H1 (cell line): ENCODE results near the gene SPACA4. TPM values are rescaled to one million over a fixed set of nuclear protein-coding genes. Genes with fewer than 3 reads are reported as not detected.
A peak's percentile ranks its signal among the peaks of the same experiment; 100 is the strongest.

ENCODE experiments used
- CTCF ChIA-PET: fragments of 300-600 bp; sonication (Branson Sonifier 250); formaldehyde crosslinking; loops from one replicate; lab custom pipeline; 2021; ENCODE audit not compliant: partially characterized antibody; lab: Charles Lee
- POLR2A ChIA-PET: fragments of 300-600 bp; sonication (Branson Sonifier 250); formaldehyde crosslinking; loops from one replicate; lab custom pipeline; 2021; ENCODE audit warnings: inconsistent platforms; ENCODE audit not compliant: partially characterized antibody; lab: Charles Lee
- DNase-seq, 2 experiments: peaks; one replicate each; pipeline versions ENCODE4 v3.0.0 to v3.0.0-alpha.2; 2010 to 2022; ENCODE audit warnings: low spot score in 2 of 2, low read depth in 1 of 2, mixed read lengths in 1 of 2
- FAIRE-seq: peaks from 2 replicates; lab custom pipeline; 2011; peaks lifted over from hg19 to GRCh38; lab: Jason Lieb, UNC
- H2AFZ ChIP-seq: 2 replicates; pipeline ENCODE4 v1.8.1; 2012; ENCODE audit warnings: low read length, inconsistent platforms
- H2AK5ac ChIP-seq: 2 replicates; pipeline ENCODE4 v1.6.1; 2013; ENCODE audit warnings: low read depth, low read length
- H2BK120ac ChIP-seq: replicated peaks from 2 replicates; pipeline ENCODE3; 2013; ENCODE audit warnings: low read depth, low read length, inconsistent platforms
- H2BK12ac ChIP-seq: 2 replicates; pipeline ENCODE4 v1.6.1; 2013; ENCODE audit warnings: low read depth, low read length
- H2BK15ac ChIP-seq: 2 replicates; pipeline ENCODE4 v1.6.1; 2013; ENCODE audit warnings: low read length
- H2BK20ac ChIP-seq: 2 replicates; pipeline ENCODE4 v1.6.1; 2013; ENCODE audit warnings: low read length
- H2BK5ac ChIP-seq: 2 replicates; pipeline ENCODE4 v1.6.1; 2013; ENCODE audit warnings: low read depth, low read length
- H3K14ac ChIP-seq: 2 replicates; pipeline ENCODE4 v1.6.1; 2013; ENCODE audit warnings: inconsistent platforms; ENCODE audit not compliant: insufficient read length
- H3K18ac ChIP-seq: 2 replicates; pipeline ENCODE4 v1.6.1; 2013; ENCODE audit warnings: low read length; ENCODE audit errors: extremely low read depth
- H3K23ac ChIP-seq: 2 replicates; pipeline ENCODE4 v1.6.1; 2013; ENCODE audit warnings: inconsistent platforms; ENCODE audit not compliant: insufficient read length
- H3K23me2 ChIP-seq: 2 replicates; pipeline ENCODE4 v1.6.1; 2013; ENCODE audit warnings: low read depth, low read length
- H3K27ac ChIP-seq: 2 replicates; pipeline ENCODE4 v1.6.1; 2011; ENCODE audit warnings: low read depth, low read length, inconsistent platforms
- H3K27me3 ChIP-seq, 4 experiments: replicated peaks in 1 of 4; 1 replicate in 1 of 4; 2 replicates in 3 of 4; pipeline versions ENCODE4 v1.6.1 to v1.8.1; 2011 to 2013; ENCODE audit warnings: low read length in 3 of 4, mild to moderate bottlenecking in 3 of 4, inconsistent platforms in 2 of 4, mixed read lengths in 2 of 4, moderate library complexity in 1 of 4; ENCODE audit not compliant: control insufficient read depth in 3 of 4, insufficient read depth in 3 of 4; ENCODE audit errors: extremely low read depth in 1 of 4
- H3K36me3 ChIP-seq, 4 experiments: 2 replicates each; pipeline versions ENCODE4 v1.6.1 to v1.8.1; 2011 to 2013; ENCODE audit warnings: mild to moderate bottlenecking in 4 of 4, low read length in 3 of 4, moderate library complexity in 2 of 4, control low read depth in 1 of 4, inconsistent platforms in 1 of 4; ENCODE audit not compliant: insufficient read depth in 4 of 4, control insufficient read depth in 2 of 4
- H3K4ac ChIP-seq: replicated peaks from 2 replicates; pipeline ENCODE3; 2013; ENCODE audit warnings: low read length, low read depth, mixed read lengths, inconsistent platforms; ENCODE audit not compliant: insufficient read length
- H3K4me1 ChIP-seq, 4 experiments: replicated peaks in 1 of 4; 1 replicate in 1 of 4; 2 replicates in 3 of 4; pipeline versions ENCODE4 v1.6.1 to v1.8.1; 2011 to 2013; ENCODE audit warnings: low read length in 3 of 4, inconsistent platforms in 2 of 4, mixed read lengths in 1 of 4; ENCODE audit not compliant: insufficient read depth in 4 of 4, control insufficient read depth in 3 of 4
- H3K4me2 ChIP-seq, 2 experiments: 2 replicates each; pipeline versions ENCODE4 v1.6.1 to v1.8.1; 2011 to 2013; ENCODE audit warnings: low read depth in 2 of 2, low read length in 2 of 2, control low read depth in 1 of 2, inconsistent platforms in 1 of 2, mild to moderate bottlenecking in 1 of 2; ENCODE audit not compliant: insufficient read depth in 1 of 2
- H3K4me3 ChIP-seq, 4 experiments: fragments of 200-600, 300-600 bp in 1 of 4; sonication (generic), shearing (Covaris generic), sonication (Bioruptor Twin) in 1 of 4; 2 replicates each; pipeline versions ENCODE4 v1.5.1 to v1.8.1; 2011 to 2016; ENCODE audit warnings: low read length in 4 of 4, low read depth in 3 of 4, control low read depth in 2 of 4, inconsistent platforms in 2 of 4, mild to moderate bottlenecking in 2 of 4, mixed read lengths in 1 of 4, moderate library complexity in 1 of 4; ENCODE audit not compliant: insufficient read depth in 2 of 4; ENCODE audit errors: extremely low read depth in 1 of 4
- H3K56ac ChIP-seq: replicated peaks from 2 replicates; pipeline ENCODE3; 2013; ENCODE audit warnings: low read depth, mild to moderate bottlenecking, mixed read lengths, low read length, inconsistent platforms; ENCODE audit not compliant: insufficient read length
- H3K79me1 ChIP-seq: 2 replicates; pipeline ENCODE4 v1.6.1; 2013; ENCODE audit warnings: low read depth, low read length, control low read depth
- H3K79me2 ChIP-seq, 2 experiments: 2 replicates each; pipeline versions ENCODE4 v1.6.1 to v1.8.1; 2012 to 2013; ENCODE audit warnings: low read length in 2 of 2, mild to moderate bottlenecking in 2 of 2, inconsistent platforms in 1 of 2; ENCODE audit not compliant: insufficient read depth in 2 of 2, control insufficient read depth in 1 of 2
- H3K9ac ChIP-seq, 4 experiments: replicated peaks in 1 of 4; 1 replicate in 1 of 4; 2 replicates in 3 of 4; pipeline versions ENCODE4 v1.6.1 to v1.8.1; 2011 to 2013; ENCODE audit warnings: low read depth in 3 of 4, low read length in 3 of 4, control low read depth in 2 of 4, mild to moderate bottlenecking in 2 of 4, moderate library complexity in 2 of 4, inconsistent platforms in 1 of 4; ENCODE audit errors: extremely low read depth in 1 of 4
- H3K9me3 ChIP-seq, 2 experiments: 2 replicates each; pipeline versions ENCODE4 v1.6.1 to v1.8.1; 2012 to 2013; ENCODE audit warnings: mild to moderate bottlenecking in 2 of 2, moderate library complexity in 2 of 2, control low read depth in 1 of 2, inconsistent platforms in 1 of 2, low read depth in 1 of 2, low read length in 1 of 2, mixed read lengths in 1 of 2; ENCODE audit not compliant: insufficient read depth in 2 of 2
- H4K20me1 ChIP-seq, 2 experiments: replicated peaks in 1 of 2; 2 replicates each; pipeline versions ENCODE3 to v1.8.1; 2011 to 2013; ENCODE audit warnings: inconsistent platforms in 2 of 2, low read length in 2 of 2, mild to moderate bottlenecking in 1 of 2; ENCODE audit not compliant: insufficient read depth in 2 of 2, control insufficient read depth in 1 of 2
- H4K5ac ChIP-seq: 2 replicates; pipeline ENCODE4 v1.6.1; 2013; ENCODE audit warnings: low read length, low read depth, mixed read lengths, inconsistent platforms; ENCODE audit not compliant: insufficient read length
- H4K8ac ChIP-seq: 2 replicates; pipeline ENCODE4 v1.8.0; 2013; ENCODE audit warnings: mild to moderate bottlenecking, moderate library complexity, low read length, inconsistent platforms; ENCODE audit not compliant: insufficient read depth; ENCODE audit errors: extremely low read depth
- H4K91ac ChIP-seq: replicated peaks from 2 replicates; pipeline ENCODE3; 2013; ENCODE audit warnings: low read length, mixed read lengths, inconsistent platforms; ENCODE audit not compliant: insufficient read length
- KDM1A ChIP-seq: fragments of 200-600, 300-600 bp; sonication (generic); IDR thresholded peaks from 2 replicates; pipeline ENCODE4 v1.7.1; 2016; ENCODE audit warnings: mild to moderate bottlenecking, low read length, borderline replicate concordance
- NRF1 ChIP-seq: IDR thresholded peaks from 2 replicates; pipeline ENCODE4 v1.6.1; 2011; ENCODE audit warnings: mild to moderate bottlenecking, low read depth, low read length, improper control_type of control experiment
- YY1 ChIP-seq: IDR thresholded peaks from 2 replicates; pipeline ENCODE4 v1.6.1; 2011; ENCODE audit warnings: low read depth, mild to moderate bottlenecking, low read length
- WGBS, 2 experiments: shearing (Covaris generic) in 1 of 2; methylation state at CpG; one replicate each; pipeline versions ENCODE4 v1.1.6 to v1.1.7; 2013 to 2015; ENCODE audit warnings: low lambda C conversion rate in 2 of 2, mixed read lengths in 2 of 2, inconsistent platforms in 1 of 2, low coverage in 1 of 2, missing lambda C conversion rate in 1 of 2; ENCODE audit not compliant: insufficient replicate concordance in 2 of 2, insufficient coverage in 1 of 2, insufficient read length in 1 of 2; ENCODE audit errors: extremely low coverage in 1 of 2, missing lambda C conversion rate in 1 of 2; 5-methylcytosine and 5-hydroxymethylcytosine counted together
- polyA plus RNA-seq, 7 experiments: library from polyadenylated mRNA; depleted of rRNA in 3 of 7; stranded (reverse) in 5 of 7; unstranded in 2 of 7; fragments of >200 nt in 5 of 7; fragments of 200-250 nt in 2 of 7; gene quantifications; 1 replicate in 5 of 7; 2 replicates in 1 of 7; 4 replicates in 1 of 7; pipeline versions ENCODE4 v1.2.1 to v1.2.3, GENCODE V29; 2011 to 2013; ENCODE audit warnings: missing spikeins in 2 of 7, mixed read lengths in 2 of 7
- total RNA-seq: library from RNA; stranded (reverse); fragmentation: NEBNext Ultra II Directional; extraction: Animal tissue kit (Norgen Biotek cat#: 25700); gene quantifications from 2 replicates; pipeline ENCODE4 v1.2.1, GENCODE V29; 2021

The SPACA4 gene
- total and polyA plus RNA-seq, 2 of the 8 experiments (the other 6 are each of a cell fraction or from before 2014, with no cell fraction given): not detected

DNA sequence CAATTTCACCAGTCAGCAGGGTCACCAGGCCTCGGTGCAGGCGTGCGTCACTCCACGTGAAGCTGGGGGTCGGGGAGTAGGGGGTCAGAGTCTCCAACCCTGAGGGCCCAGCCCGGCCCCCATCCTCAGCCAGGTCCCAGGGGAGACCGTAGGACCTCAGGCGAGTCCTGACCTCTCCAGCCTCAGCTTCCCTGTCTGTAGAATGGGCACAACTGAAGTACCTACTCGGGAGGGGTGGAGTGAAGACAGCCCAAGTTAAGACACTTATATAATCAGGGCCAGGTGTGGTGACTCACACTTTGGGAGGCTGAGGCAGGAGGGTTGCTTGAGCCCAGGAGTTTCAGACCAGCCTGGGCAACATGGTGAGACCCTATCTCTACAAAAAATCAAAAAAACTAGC is 2.7 kb upstream of the SPACA4 start:
- 92% methylated on average over 9 of the region's 9 CpGs; no CpG with 5 or more reads in 1 of the 2 experiments for WGBS, 2 experiments
- Histone ChIP-seq H3K4me2 (no peak overlapping the region), H2BK15ac (no peak overlapping the region), H3K4ac (no peak overlapping the region), H3K79me2 (no peaks in the 10 kb centered on the region), H3K23me2 (no peaks in the 10 kb centered on the region), H2BK20ac (no peak overlapping the region), H4K8ac (no peak overlapping the region), H3K9me3 (no peaks in the 10 kb centered on the region), H2BK12ac (no peak overlapping the region), H2AFZ (no peak overlapping the region), H3K56ac (no peak overlapping the region), H3K18ac (no peak overlapping the region), H3K14ac (no peak overlapping the region), H3K9ac (no peak overlapping the region), H4K20me1 (peaks cover 0 to 2% of the 10 kb centered on the region in 2 experiments), H3K27ac (no peak overlapping the region)
- POLR2A ChIA-PET: interaction anchor here (27.0 kb wide), 1 partner anchor 19 kb away, joined by 788 read pairs; the partner anchor contains the start of genes DBP, FAM83E, RPL18 and SPHK2
- CTCF ChIA-PET: interaction anchor here (0.7 kb wide), 1 partner anchor 114 kb away, joined by 4 read pairs; no protein-coding TSS in a partner anchor
- no peak for TF ChIP-seq YY1
- peak; percentile 75; the same call in 1 of the 2 replicates for TF ChIP-seq KDM1A
- no peak for TF ChIP-seq NRF1
- TF ChIP-seq, all 59 proteins: peak for 1
- Histone ChIP-seq H3K4me3 (no peak overlapping the region), H3K4me1 (peaks cover 0 to under 1% (median 0%) of the 10 kb centered on the region in 4 experiments; a peak in 1 of 7 replicates), H2AK5ac (no peak overlapping the region), H4K5ac (no peak overlapping the region), H3K27me3 (no peaks in the 10 kb centered on the region), H2BK120ac (no peak overlapping the region), H3K23ac (no peak overlapping the region), H4K91ac (no peak overlapping the region), H3K79me1 (no peaks in the 10 kb centered on the region), H3K36me3 (no peaks in the 10 kb centered on the region), H2BK5ac (no peak overlapping the region)
- DNase-seq (no peak), FAIRE-seq (no peak)
